HL-60 (cell line): Measurements from ENCODE around the gene TNNT2.

ENCODE experiments used
- CTCF ChIP-seq: IDR thresholded peaks from one replicate; pipeline ENCODE4 v1.5.1; 2011; ENCODE audit warnings: low read length, control low read depth, inconsistent platforms; ENCODE audit not compliant: insufficient read depth
- POLR2AphosphoS5 ChIP-seq: IDR thresholded peaks from 2 replicates; pipeline ENCODE4 v1.6.1; 2012; ENCODE audit warnings: low read depth
- TF ChIP-seq, protein P1 (sequence below): IDR thresholded peaks from 2 replicates; pipeline ENCODE4 v1.6.1; 2012; ENCODE audit warnings: low read depth; ENCODE audit not compliant: insufficient replicate concordance

DNA sequence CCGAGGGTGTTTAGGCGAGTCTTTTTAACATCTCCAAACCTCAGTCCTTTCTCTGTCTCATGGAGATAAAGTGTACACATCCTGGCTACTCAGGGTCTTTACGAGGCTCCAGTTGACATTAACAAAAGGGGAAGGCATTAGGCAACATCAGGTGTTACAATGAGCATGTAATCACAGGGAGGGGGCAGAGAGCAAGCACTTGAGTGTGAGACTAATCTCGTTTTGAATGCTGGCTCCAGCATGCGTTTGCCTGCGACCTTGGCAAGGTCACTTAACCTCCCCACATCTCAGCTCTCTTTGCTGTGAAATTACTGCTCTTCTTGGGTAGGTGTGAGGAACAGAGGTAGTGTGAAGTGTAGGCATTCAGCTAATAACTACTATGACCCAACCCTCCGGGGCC, 3.1 kb downstream of the TNNT2 start:
- TF ChIP-seq POLR2AphosphoS5 (no peak), CTCF (no peak)
- TF ChIP-seq, protein P1, sequence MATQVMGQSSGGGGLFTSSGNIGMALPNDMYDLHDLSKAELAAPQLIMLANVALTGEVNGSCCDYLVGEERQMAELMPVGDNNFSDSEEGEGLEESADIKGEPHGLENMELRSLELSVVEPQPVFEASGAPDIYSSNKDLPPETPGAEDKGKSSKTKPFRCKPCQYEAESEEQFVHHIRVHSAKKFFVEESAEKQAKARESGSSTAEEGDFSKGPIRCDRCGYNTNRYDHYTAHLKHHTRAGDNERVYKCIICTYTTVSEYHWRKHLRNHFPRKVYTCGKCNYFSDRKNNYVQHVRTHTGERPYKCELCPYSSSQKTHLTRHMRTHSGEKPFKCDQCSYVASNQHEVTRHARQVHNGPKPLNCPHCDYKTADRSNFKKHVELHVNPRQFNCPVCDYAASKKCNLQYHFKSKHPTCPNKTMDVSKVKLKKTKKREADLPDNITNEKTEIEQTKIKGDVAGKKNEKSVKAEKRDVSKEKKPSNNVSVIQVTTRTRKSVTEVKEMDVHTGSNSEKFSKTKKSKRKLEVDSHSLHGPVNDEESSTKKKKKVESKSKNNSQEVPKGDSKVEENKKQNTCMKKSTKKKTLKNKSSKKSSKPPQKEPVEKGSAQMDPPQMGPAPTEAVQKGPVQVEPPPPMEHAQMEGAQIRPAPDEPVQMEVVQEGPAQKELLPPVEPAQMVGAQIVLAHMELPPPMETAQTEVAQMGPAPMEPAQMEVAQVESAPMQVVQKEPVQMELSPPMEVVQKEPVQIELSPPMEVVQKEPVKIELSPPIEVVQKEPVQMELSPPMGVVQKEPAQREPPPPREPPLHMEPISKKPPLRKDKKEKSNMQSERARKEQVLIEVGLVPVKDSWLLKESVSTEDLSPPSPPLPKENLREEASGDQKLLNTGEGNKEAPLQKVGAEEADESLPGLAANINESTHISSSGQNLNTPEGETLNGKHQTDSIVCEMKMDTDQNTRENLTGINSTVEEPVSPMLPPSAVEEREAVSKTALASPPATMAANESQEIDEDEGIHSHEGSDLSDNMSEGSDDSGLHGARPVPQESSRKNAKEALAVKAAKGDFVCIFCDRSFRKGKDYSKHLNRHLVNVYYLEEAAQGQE = no peak
